SK-N-SH (cell line): ENCODE data around the gene SLX1A. TPM values are rescaled to one million over a fixed set of nuclear protein-coding genes. Genes with fewer than 3 reads are reported as not detected.

Source experiments
- CTCF ChIA-PET: fragments of 300-600, 350-600 bp; formaldehyde crosslinking; extraction: SDS; loops from one replicate; lab custom pipeline; 2021; lab: Yijun Ruan, JAX
- POLR2A ChIA-PET: fragments of 350-600 bp; sonication (Branson Sonifier 250); formaldehyde crosslinking; extraction: SDS; loops from one replicate; lab custom pipeline; 2020; ENCODE audit warnings: antibody characterized with exemption, inconsistent platforms; lab: Yijun Ruan, JAX
- DNase-seq: peaks from one replicate; pipeline ENCODE4 v3.0.0; 2012
- H2AFZ ChIP-seq: fragments of 200-600 bp; sonication (generic); 2 replicates; pipeline ENCODE4 v1.8.1; 2016; ENCODE audit warnings: antibody characterized with exemption, mild to moderate bottlenecking, low read depth
- H3F3A ChIP-seq: fragments of 200-600 bp; sonication (generic); replicated peaks from 2 replicates; pipeline ENCODE3; 2016; ENCODE audit warnings: antibody characterized with exemption, mild to moderate bottlenecking; ENCODE audit not compliant: insufficient read depth
- H3K27ac ChIP-seq, 2 experiments: fragments of 200-500 bp in 1 of 2; fragments of 200-600 bp in 1 of 2; sonication (Bioruptor generic) in 1 of 2; sonication (generic), shearing (Covaris generic) in 1 of 2; 2 replicates each; pipeline versions ENCODE4 v1.5.1 to v1.6.1; 2014 to 2016; ENCODE audit warnings: low read depth in 2 of 2, inconsistent platforms in 1 of 2, low read length in 1 of 2, mild to moderate bottlenecking in 1 of 2, mixed read lengths in 1 of 2
- H3K27me3 ChIP-seq: fragments of 200-600 bp; sonication (generic), shearing (Covaris generic); 2 replicates; pipeline ENCODE4 v1.6.1; 2016; ENCODE audit warnings: mixed run types; ENCODE audit not compliant: insufficient read depth
- H3K36me3 ChIP-seq, 2 experiments: fragments of 200-500 bp in 1 of 2; fragments of 200-600 bp in 1 of 2; sonication (Bioruptor generic) in 1 of 2; sonication (generic) in 1 of 2; replicated peaks in 1 of 2; 2 replicates each; pipeline versions ENCODE3 to v1.5.1; 2014 to 2016; ENCODE audit warnings: low read length in 1 of 2, mild to moderate bottlenecking in 1 of 2; ENCODE audit not compliant: insufficient read depth in 2 of 2, control insufficient read depth in 1 of 2
- H3K4me1 ChIP-seq, 2 experiments: fragments of 200-500 bp in 1 of 2; fragments of 200-600 bp in 1 of 2; sonication (Bioruptor generic) in 1 of 2; sonication (generic), shearing (Covaris generic) in 1 of 2; 2 replicates each; pipeline versions ENCODE4 v1.5.1 to v1.6.1; 2014 to 2016; ENCODE audit warnings: low read depth in 1 of 2, low read length in 1 of 2, mixed run types in 1 of 2; ENCODE audit not compliant: insufficient read depth in 2 of 2, control insufficient read depth in 1 of 2
- H3K4me2 ChIP-seq: fragments of 200-600 bp; sonication (generic), shearing (Covaris generic); 2 replicates; pipeline ENCODE4 v1.6.1; 2017; ENCODE audit warnings: mixed run types
- H3K4me3 ChIP-seq, 2 experiments: fragments of 200-500 bp in 1 of 2; fragments of 200-600 bp in 1 of 2; sonication (Bioruptor generic) in 1 of 2; sonication (generic), shearing (Covaris generic) in 1 of 2; 2 replicates each; pipeline versions ENCODE4 v1.5.1 to v1.8.1; 2014 to 2016; ENCODE audit warnings: low read depth in 2 of 2, inconsistent platforms in 1 of 2, low read length in 1 of 2, mild to moderate bottlenecking in 1 of 2, mixed read lengths in 1 of 2, moderate library complexity in 1 of 2
- H3K79me2 ChIP-seq: fragments of 200-600 bp; sonication (generic); 2 replicates; pipeline ENCODE4 v1.8.1; 2017; ENCODE audit warnings: mild to moderate bottlenecking; ENCODE audit not compliant: insufficient read depth
- H3K9ac ChIP-seq: fragments of 200-600 bp; sonication (generic); 2 replicates; pipeline ENCODE4 v1.6.1; 2017; ENCODE audit warnings: mixed run types
- H3K9me2 ChIP-seq: fragments of 200-600 bp; sonication (generic); 2 replicates; pipeline ENCODE4 v1.6.1; 2017; ENCODE audit warnings: mixed run types
- H3K9me3 ChIP-seq: fragments of 200-600 bp; sonication (generic); 2 replicates; pipeline ENCODE4 v1.6.1; 2017; ENCODE audit warnings: mixed run types, mild to moderate bottlenecking, moderate library complexity
- H4K20me1 ChIP-seq: fragments of 200-600 bp; sonication (generic); 2 replicates; pipeline ENCODE4 v1.6.1; 2017; ENCODE audit warnings: mild to moderate bottlenecking, mixed run types; ENCODE audit not compliant: insufficient read depth
- GATA2 ChIP-seq: sonication (generic); formaldehyde crosslinking; IDR thresholded peaks from 2 replicates; pipeline ENCODE4 v1.5.0; 2020; ENCODE audit warnings: mild to moderate bottlenecking, missing genetic modification reagents
- JUND ChIP-seq: IDR thresholded peaks from 2 replicates; pipeline ENCODE4 v1.4.0; 2012
- MAX ChIP-seq: IDR thresholded peaks from 2 replicates; pipeline ENCODE4 v1.4.0; 2012; ENCODE audit warnings: low read depth
- MXI1 ChIP-seq: IDR thresholded peaks from 2 replicates; pipeline ENCODE4 v1.6.1; 2012; ENCODE audit warnings: mild to moderate bottlenecking, low read depth, low read length, improper control_type of control experiment
- NFIC ChIP-seq: IDR thresholded peaks from 2 replicates; pipeline ENCODE4 v1.4.0; 2012; ENCODE audit warnings: borderline replicate concordance
- NRF1 ChIP-seq: IDR thresholded peaks from 2 replicates; pipeline ENCODE4 v1.6.1; 2012; ENCODE audit warnings: low read depth, mild to moderate bottlenecking, low read length
- RAD21 ChIP-seq: IDR thresholded peaks from 2 replicates; pipeline ENCODE4 v1.6.1; 2012; ENCODE audit warnings: mild to moderate bottlenecking, low read length
- RCOR1 ChIP-seq: fragments of 150-350 bp; IDR thresholded peaks from 2 replicates; pipeline ENCODE4 v1.6.1; 2017; ENCODE audit warnings: antibody characterized with exemption, low read length
- RFX5 ChIP-seq: IDR thresholded peaks from 2 replicates; pipeline ENCODE4 v1.6.1; 2012; ENCODE audit warnings: mild to moderate bottlenecking, improper control_type of control experiment, low read length
- RXRA ChIP-seq: IDR thresholded peaks from 2 replicates; pipeline ENCODE4 v1.4.0; 2012; ENCODE audit warnings: low read depth, mild to moderate bottlenecking, borderline replicate concordance
- TCF12 ChIP-seq: IDR thresholded peaks from 2 replicates; pipeline ENCODE4 v1.4.0; 2012
- WGBS: methylation state at CpG from one replicate; pipeline ENCODE4 v1.1.6; 2017; ENCODE audit warnings: low lambda C conversion rate; 5-methylcytosine and 5-hydroxymethylcytosine counted together
- polyA plus RNA-seq, 3 experiments: library from polyadenylated mRNA; depleted of rRNA; stranded (reverse); fragments of >200 nt; gene quantifications; 2 replicates each; pipeline ENCODE4 v1.2.3, GENCODE V29; 2012
- TF ChIP-seq, protein P1 (sequence below): IDR thresholded peaks from 2 replicates; pipeline ENCODE4 v1.4.0; 2012; ENCODE audit warnings: low read depth, borderline replicate concordance
- TF ChIP-seq, protein P2 (sequence below): fragments of 200-600 bp; sonication (generic); IDR thresholded peaks from 2 replicates; pipeline ENCODE4 v1.6.1; 2017; ENCODE audit warnings: antibody characterized with exemption, mild to moderate bottlenecking, moderate library complexity

The SLX1A gene
- polyA plus RNA-seq, 1 of the 3 experiments (the other 2 are of a cell fraction): 68.8 TPM

DNA sequence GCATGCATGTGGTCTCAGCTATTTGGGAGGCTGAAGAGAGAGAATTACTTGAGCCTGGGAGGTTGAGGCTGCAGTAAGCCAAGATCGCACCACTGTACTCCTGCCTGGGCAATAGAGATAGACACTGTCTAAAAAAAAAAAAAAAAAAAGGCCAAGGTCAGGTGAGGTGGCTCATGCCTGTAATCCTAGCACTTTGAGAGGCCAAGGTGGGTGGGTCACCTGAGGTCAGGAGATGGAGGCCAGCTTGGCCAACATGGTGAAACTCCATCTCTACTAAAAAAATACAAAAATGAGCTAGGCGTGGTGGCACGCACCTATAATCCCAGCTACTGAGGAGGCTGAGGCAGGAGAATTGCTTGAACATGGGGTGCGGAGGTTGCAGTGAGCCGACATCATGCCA is 38.5 kb upstream of the SLX1A start:
- H3K27me3 ChIP-seq: no peaks in the 10 kb centered on the region
- CTCF ChIA-PET: interaction anchor here (1.2 to 1.9 kb wide), 2 partner anchors 12 to 41 kb away, joined by 4 read pairs; partner anchors contain the start of gene GDPD3
- no peak overlapping the region for H3K9ac ChIP-seq
- 90% methylated on average over 5 of the region's 5 CpGs for WGBS
- no peaks in the 10 kb centered on the region for H3K36me3 ChIP-seq
- H3K9me2 ChIP-seq: no peaks in the 10 kb centered on the region
- POLR2A ChIA-PET: no interaction called here
- DNase-seq: no peak
- no peaks in the 10 kb centered on the region for H4K20me1 ChIP-seq
- TF ChIP-seq MAX (no peak), RXRA (no peak), MXI1 (no peak), NFIC (no peak), RFX5 (no peak), NRF1 (no peak), TCF12 (no peak)
- TF ChIP-seq, all 33 proteins: peak for 0
- H3F3A ChIP-seq: no peaks in the 10 kb centered on the region
- H3K4me1 ChIP-seq: no peaks in the 10 kb centered on the region
- no peaks in the 10 kb centered on the region for H3K79me2 ChIP-seq
- H3K27ac ChIP-seq: no peak overlapping the region
- H2AFZ ChIP-seq: no peak overlapping the region
- H3K4me3 ChIP-seq: no peak overlapping the region
- H3K4me2 ChIP-seq: no peak overlapping the region
- no peaks in the 10 kb centered on the region for H3K9me3 ChIP-seq

DNA sequence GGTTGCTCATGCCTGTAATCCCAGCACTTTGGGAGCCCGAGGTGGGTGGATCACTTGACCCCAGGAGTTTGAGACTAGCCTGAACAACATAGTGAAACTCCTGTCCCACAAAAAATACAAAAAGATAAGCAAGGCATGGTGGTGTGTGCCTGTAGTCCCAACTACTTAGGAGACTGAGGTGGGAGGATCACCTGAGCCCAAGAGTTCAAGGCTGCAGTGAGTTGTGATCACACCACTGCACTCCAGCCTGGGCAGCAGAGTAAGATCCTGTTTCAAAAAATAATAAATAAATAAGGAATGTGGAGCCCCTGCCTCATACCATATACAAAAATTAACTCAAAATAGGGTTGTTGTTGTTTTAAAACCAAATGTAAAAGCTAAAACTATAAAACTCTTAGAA is 36.5 kb upstream of the SLX1A start:
- CTCF ChIA-PET: no interaction called here

More for the DNA sequence above, 36.5 kb upstream of the SLX1A start:
- no peak overlapping the region for H2AFZ ChIP-seq
- 19% methylated on average over 1 of the region's 1 CpG for WGBS
- H3K27ac ChIP-seq: no peak overlapping the region
- no peaks in the 10 kb centered on the region for H3K27me3 ChIP-seq
- H3K9ac ChIP-seq: no peak overlapping the region
- no peak overlapping the region for H3K4me2 ChIP-seq
- no peaks in the 10 kb centered on the region for H3F3A ChIP-seq
- TF ChIP-seq, protein P1, sequence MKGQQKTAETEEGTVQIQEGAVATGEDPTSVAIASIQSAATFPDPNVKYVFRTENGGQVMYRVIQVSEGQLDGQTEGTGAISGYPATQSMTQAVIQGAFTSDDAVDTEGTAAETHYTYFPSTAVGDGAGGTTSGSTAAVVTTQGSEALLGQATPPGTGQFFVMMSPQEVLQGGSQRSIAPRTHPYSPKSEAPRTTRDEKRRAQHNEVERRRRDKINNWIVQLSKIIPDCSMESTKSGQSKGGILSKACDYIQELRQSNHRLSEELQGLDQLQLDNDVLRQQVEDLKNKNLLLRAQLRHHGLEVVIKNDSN: no peak
- no peak for TF ChIP-seq RAD21
- TF ChIP-seq GATA2: no peak
- TF ChIP-seq RCOR1: no peak
- TF ChIP-seq, protein P2, sequence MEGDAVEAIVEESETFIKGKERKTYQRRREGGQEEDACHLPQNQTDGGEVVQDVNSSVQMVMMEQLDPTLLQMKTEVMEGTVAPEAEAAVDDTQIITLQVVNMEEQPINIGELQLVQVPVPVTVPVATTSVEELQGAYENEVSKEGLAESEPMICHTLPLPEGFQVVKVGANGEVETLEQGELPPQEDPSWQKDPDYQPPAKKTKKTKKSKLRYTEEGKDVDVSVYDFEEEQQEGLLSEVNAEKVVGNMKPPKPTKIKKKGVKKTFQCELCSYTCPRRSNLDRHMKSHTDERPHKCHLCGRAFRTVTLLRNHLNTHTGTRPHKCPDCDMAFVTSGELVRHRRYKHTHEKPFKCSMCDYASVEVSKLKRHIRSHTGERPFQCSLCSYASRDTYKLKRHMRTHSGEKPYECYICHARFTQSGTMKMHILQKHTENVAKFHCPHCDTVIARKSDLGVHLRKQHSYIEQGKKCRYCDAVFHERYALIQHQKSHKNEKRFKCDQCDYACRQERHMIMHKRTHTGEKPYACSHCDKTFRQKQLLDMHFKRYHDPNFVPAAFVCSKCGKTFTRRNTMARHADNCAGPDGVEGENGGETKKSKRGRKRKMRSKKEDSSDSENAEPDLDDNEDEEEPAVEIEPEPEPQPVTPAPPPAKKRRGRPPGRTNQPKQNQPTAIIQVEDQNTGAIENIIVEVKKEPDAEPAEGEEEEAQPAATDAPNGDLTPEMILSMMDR: no peak
- TF ChIP-seq JUND: no peak
- no peaks in the 10 kb centered on the region for H4K20me1 ChIP-seq
- no peaks in the 10 kb centered on the region for H3K9me2 ChIP-seq
- H3K4me1 ChIP-seq: no peaks in the 10 kb centered on the region
- POLR2A ChIA-PET: no interaction called here
- DNase-seq: no peak
- no peaks in the 10 kb centered on the region for H3K79me2 ChIP-seq
- no peaks in the 10 kb centered on the region for H3K9me3 ChIP-seq
- H3K4me3 ChIP-seq: no peak overlapping the region
- H3K36me3 ChIP-seq: no peaks in the 10 kb centered on the region
